ENCODE data around the gene IFT22.
"Not testable (repeated sequence)": the region's sequence is repeated elsewhere in the genome, so short reads cannot be mapped to it uniquely, and the experiment has no call there.

GRCh38 chr7:101264102-101264706 lies 57.4 kb downstream of the IFT22 start:
- TF ChIP-seq POLR2A (IDR thresholded peaks at IDR 0.05; ENCODE audit: extremely low read depth, insufficient read length); CTCF (IDR thresholded peaks at IDR 0.05; ENCODE audit: low read depth, low read length): not testable (repeated sequence)
- TF ChIP-seq MYC (IDR thresholded peaks at IDR 0.05; ENCODE audit: low read depth, low read length) (peak; percentile 82), MAX (IDR thresholded peaks at IDR 0.05; ENCODE audit: low read depth, low read length) (peak; percentile 97)
